ENCODE measurements around the gene MYMX. TPM values are rescaled to one million over a fixed set of nuclear protein-coding genes. Genes with fewer than 3 reads are reported as not detected.

Gene MYMX
- polyA plus RNA-seq, 1 experiment = not detected

DNA sequence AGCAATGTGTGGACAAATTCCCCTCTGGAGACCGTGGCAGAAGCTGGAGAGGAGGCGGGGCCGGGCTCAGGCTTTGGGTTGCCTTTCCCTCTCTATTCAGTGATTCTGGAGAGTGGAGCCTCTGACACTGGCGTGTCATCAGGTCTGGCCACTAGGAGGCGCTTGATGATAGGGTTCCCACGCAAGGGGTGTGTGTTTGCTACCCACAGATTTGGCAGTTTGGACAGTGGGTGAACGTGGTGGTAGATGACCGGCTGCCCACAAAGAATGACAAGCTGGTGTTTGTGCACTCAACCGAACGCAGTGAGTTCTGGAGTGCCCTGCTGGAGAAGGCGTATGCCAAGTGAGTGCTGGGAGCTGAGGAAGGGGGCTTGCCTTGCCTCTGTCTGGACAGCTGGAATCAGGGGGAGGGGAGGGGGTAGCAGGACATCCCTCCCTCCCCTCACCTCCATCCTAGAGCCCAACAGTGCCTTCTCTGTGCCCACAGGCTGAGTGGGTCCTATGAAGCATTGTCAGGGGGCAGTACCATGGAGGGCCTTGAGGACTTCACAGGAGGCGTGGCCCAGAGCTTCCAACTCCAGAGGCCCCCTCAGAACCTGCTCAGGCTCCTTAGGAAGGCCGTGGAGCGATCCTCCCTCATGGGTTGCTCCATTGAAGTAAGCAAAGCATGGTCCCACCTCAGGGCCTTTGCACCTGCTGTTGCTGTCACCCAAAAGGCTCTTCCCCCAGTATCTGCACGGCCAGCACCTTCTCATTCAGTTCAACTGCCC lies 43.8 kb upstream of the MYMX start:
- Histone ChIP-seq H3K36me3 (ENCODE audit: control insufficient read depth, insufficient read depth, low read length) (no peaks in the 10 kb centered on the region), H3K4me3 (ENCODE audit: low read depth, low read length) (no peak overlapping the region), H3K27me3 (ENCODE audit: control insufficient read depth, insufficient read depth, low read length) (peaks cover 3% of the 10 kb centered on the region; the same call in 1 of the 2 replicates)
- CTCF ChIA-PET = interaction anchor here (0.6 to 3.0 kb wide), 28 partner anchors 11 to 166 kb away, joined by 3 to 39 read pairs (median 6); partner anchors contain the start of genes CAPN11 and HSP90AB1
- peak; percentile 12 for DNase-seq (ENCODE audit: low read depth)
- TF ChIP-seq, protein P1, sequence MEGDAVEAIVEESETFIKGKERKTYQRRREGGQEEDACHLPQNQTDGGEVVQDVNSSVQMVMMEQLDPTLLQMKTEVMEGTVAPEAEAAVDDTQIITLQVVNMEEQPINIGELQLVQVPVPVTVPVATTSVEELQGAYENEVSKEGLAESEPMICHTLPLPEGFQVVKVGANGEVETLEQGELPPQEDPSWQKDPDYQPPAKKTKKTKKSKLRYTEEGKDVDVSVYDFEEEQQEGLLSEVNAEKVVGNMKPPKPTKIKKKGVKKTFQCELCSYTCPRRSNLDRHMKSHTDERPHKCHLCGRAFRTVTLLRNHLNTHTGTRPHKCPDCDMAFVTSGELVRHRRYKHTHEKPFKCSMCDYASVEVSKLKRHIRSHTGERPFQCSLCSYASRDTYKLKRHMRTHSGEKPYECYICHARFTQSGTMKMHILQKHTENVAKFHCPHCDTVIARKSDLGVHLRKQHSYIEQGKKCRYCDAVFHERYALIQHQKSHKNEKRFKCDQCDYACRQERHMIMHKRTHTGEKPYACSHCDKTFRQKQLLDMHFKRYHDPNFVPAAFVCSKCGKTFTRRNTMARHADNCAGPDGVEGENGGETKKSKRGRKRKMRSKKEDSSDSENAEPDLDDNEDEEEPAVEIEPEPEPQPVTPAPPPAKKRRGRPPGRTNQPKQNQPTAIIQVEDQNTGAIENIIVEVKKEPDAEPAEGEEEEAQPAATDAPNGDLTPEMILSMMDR (IDR thresholded peaks at IDR 0.05; ENCODE audit: insufficient read depth, low read depth, low read length) = peak; percentile 93
- POLR2A ChIA-PET = interaction anchor here (0.5 kb wide), 1 partner anchor 717 kb away, joined by 14 read pairs; the partner anchor contains the start of gene DLK2

DNA sequence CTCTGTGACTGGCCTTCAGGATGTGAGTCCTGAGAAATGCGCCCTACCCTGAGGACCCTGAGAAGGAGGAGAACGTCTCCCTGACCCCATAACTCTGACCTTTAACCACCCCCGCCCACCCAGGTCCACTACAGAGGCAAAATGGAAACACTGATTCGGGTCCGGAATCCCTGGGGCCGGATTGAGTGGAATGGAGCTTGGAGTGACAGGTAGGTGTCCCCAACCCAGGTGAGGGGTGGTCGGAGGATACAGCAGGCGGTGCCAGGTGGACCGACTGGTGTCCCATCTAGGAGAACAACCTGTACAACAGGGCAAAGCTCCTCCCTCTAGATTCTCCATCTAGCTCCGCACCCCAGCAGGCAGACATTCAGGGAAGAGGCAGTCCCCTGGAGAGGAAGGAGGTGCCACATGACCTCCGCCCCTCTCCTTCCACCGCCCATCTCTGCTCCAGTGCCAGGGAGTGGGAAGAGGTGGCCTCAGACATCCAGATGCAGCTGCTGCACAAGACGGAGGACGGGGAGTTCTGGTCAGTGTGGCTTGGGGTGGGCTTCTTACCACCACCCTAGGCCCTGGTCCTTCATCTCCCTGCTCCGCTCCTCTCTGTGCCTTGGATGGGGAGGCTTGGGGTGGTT lies 40.5 kb upstream of the MYMX start:
- POLR2A ChIA-PET = no interaction called here
- CTCF ChIA-PET = interaction anchor here (0.7 to 1.9 kb wide), 9 partner anchors 15 to 162 kb away, joined by 3 to 8 read pairs (median 3); no protein-coding TSS in a partner anchor
- no peaks in the 10 kb centered on the region for H3K27me3 ChIP-seq (ENCODE audit: control insufficient read depth, insufficient read depth, low read length)
- TF ChIP-seq, protein P1 (IDR thresholded peaks at IDR 0.05; ENCODE audit: insufficient read depth, low read depth, low read length) = no peak
- no peak overlapping the region for H3K4me3 ChIP-seq (ENCODE audit: low read depth, low read length)
- no peak for DNase-seq (ENCODE audit: low read depth)
- no peaks in the 10 kb centered on the region for H3K36me3 ChIP-seq (ENCODE audit: control insufficient read depth, insufficient read depth, low read length)

DNA sequence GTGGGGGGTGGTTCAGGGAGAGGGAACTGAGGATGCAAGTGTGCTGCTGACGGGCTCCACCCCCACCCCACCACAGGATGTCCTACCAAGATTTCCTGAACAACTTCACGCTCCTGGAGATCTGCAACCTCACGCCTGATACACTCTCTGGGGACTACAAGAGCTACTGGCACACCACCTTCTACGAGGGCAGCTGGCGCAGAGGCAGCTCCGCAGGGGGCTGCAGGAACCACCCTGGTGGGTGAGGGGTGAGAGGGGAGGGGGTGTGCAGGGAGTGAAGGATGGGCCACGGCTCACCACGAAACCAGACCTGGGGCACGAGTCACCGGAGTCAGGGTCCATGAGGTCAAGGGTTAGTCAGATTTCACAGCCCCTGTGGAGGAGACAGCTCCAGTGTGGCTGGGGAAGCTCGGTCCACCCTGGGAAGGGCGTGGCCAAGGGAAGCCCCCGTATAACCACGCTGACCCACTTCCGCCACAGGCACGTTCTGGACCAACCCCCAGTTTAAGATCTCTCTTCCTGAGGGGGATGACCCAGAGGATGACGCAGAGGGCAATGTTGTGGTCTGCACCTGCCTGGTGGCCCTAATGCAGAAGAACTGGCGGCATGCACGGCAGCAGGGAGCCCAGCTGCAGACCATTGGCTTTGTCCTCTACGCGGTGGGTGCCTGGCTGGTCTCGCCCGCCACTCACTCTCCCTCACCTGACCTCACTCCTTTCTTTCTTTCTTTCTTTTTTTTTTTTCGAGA lies 39.8 kb upstream of the MYMX start:
- no peak overlapping the region for H3K4me3 ChIP-seq (ENCODE audit: low read depth, low read length)
- CTCF ChIA-PET = interaction anchor here (1.2 to 1.9 kb wide), 6 partner anchors 58 to 161 kb away, joined by 3 to 8 read pairs (median 3); no protein-coding TSS in a partner anchor

DNA sequence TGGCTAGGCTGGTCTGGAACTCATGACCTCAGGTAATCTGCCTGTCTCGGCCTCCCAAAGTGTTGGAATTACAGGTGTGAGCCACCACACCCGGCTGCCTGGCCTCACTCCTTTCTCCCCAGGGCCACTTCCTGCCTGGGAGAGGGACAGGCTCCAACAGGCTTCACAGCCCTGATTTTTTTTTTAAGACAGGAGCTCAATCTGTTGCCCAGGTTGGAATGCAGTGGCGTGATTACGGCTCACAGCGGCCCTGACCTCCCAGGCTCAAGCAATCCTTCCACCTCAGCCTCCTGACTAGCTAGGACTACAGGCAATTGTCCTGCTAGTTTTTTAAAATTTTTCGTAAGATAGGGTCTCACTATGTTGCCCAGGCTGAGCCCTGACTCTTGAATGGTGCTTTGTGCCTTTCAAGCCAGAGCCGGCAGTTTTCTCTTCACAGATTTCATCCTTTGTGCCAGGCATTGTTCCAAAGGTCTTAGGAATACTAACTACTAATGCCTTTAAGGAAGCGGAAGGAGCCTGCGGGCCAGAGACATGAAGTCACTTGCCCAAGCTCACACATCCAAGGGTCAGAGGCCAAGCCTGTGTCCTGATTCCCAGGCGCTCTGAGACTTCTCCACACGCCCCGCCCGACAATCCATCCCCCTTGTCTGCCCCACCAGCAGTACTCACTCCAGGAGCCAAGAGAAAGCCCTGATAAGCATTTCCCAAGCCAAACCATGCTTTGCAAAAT lies 38.9 kb upstream of the MYMX start:
- no peak overlapping the region for H3K4me3 ChIP-seq (ENCODE audit: low read depth, low read length)
- POLR2A ChIA-PET = no interaction called here
- TF ChIP-seq, protein P1 (IDR thresholded peaks at IDR 0.05; ENCODE audit: insufficient read depth, low read depth, low read length) = no peak
- no peaks in the 10 kb centered on the region for H3K27me3 ChIP-seq (ENCODE audit: control insufficient read depth, insufficient read depth, low read length)
- DNase-seq (ENCODE audit: low read depth) = peak; percentile 48
- CTCF ChIA-PET = interaction anchor here (0.6 to 2.1 kb wide), 5 partner anchors 35 to 162 kb away, joined by 3 to 8 read pairs (median 4); no protein-coding TSS in a partner anchor
- no peaks in the 10 kb centered on the region for H3K36me3 ChIP-seq (ENCODE audit: control insufficient read depth, insufficient read depth, low read length)

More for the DNA sequence above, 39.8 kb upstream of the MYMX start:
- no peak for DNase-seq (ENCODE audit: low read depth)
- TF ChIP-seq, protein P1 (IDR thresholded peaks at IDR 0.05; ENCODE audit: insufficient read depth, low read depth, low read length) = no peak
- POLR2A ChIA-PET = no interaction called here
- Histone ChIP-seq H3K36me3 (ENCODE audit: control insufficient read depth, insufficient read depth, low read length) (no peaks in the 10 kb centered on the region), H3K27me3 (ENCODE audit: control insufficient read depth, insufficient read depth, low read length) (no peaks in the 10 kb centered on the region)
